ACHN (cell line): ENCODE measurements around the gene SLC10A7.

Experiments used
- DNase-seq: peaks from one replicate; pipeline ENCODE4 v3.0.0-alpha.2; 2015
- in situ Hi-C: cut with HindIII; loops from 2 replicates; pipeline ENCODE4 v1.10.0; 2017; ENCODE audit warnings: low sequenced_read_pairs, low pct_ligation_motif_present, low pct_unique_long_range_greater_than_20kb

Gene SLC10A7

DNA sequence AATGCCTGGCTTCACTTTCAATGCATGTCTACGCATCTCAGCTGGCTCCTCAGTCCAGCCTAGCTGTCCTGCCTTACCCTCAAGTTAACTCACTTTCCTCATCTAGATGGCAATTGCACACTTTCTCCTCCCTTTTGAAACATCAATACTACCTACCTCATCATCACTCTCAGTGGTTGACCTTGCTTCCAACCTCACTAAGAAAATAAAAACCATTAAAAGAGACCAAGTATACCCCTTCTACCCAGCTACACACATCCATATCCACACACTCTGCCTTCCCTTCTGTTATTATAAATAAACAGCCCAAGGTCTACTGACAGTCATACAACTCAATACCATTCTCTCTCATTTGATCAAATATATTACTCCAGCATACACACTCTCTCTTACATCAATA, 21.5 kb downstream of the SLC10A7 start:
- in situ Hi-C loops = no loop called here
- DNase-seq = no peak

DNA sequence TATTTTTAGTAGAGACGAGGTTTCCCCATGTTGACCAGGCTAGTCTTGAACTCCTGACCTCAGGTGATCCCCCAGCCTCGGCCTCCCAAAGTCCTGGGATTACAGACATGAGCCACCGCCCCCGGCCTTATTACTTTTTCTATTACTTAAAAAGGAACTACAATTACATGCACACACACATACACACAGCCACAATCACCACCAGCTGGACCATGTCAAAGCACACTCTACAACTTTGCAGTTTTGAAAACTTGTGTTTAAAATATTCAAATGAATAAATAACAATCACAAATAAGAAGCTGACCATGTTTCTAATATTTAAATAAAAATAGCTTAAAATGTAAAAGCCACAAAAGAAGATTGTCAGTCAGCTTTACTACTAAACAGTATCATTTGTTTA, 23.4 kb downstream of the SLC10A7 start:
- in situ Hi-C loops = no loop called here
- no peak for DNase-seq

DNA sequence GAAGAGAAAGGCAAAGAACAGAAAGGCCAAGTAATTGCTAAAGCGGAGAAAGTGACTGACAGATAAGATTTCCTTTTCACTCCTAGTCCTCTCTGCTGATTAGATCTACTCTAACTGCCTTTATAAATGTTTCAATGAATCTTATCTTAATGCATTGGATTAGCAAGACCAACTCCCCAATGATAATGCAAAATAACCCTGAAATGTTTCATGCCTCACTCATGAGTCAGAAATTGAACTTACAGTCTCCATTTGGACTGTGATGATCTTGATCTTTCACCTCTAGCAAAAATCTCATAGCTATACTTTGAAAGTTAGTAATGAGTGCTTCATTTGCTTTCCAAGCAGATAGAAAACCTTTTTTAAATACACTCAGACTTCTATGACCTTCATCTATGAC, 26.5 kb downstream of the SLC10A7 start:
- no peak for DNase-seq
- in situ Hi-C loops = no loop called here

DNA sequence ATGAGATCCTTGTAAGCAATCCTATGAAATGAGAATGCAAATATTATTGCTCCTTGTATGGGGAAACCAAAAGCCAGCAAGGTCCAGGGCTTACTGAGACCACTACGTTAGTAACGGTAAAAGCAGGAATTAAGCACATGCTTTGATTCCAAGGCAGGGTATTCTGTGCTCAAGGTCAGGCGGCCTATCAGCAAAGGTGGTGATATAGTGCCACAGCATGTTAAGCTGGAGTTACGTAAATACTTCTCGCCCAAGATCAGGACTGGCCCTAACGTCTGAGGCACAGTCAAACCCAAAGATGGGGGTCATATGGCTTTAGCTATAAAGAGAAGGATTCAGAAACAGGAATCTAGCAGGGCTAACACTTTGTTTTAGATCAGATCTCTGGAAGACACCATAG, 27.6 kb downstream of the SLC10A7 start:
- DNase-seq = no peak
- in situ Hi-C loops = no loop called here

DNA sequence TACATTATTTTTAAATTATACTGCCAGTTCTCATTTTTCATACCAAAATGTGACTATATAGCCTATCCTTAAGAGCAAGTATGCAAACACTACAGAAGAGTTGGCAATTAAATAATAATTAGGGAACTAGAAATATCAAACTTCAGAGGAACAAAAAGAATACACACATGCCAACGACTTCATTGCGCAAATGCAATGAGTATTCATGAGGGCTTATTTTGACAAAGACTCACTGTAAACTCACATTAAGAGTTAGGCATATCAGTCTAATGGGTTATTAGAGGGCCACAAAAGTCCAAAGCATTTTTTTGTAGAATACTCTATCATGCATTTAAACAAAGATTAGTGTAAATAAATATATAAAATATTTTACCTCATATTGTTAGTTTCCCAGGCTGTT, 31.6 kb downstream of the SLC10A7 start:
- no peak for DNase-seq
- in situ Hi-C loops = no loop called here

DNA sequence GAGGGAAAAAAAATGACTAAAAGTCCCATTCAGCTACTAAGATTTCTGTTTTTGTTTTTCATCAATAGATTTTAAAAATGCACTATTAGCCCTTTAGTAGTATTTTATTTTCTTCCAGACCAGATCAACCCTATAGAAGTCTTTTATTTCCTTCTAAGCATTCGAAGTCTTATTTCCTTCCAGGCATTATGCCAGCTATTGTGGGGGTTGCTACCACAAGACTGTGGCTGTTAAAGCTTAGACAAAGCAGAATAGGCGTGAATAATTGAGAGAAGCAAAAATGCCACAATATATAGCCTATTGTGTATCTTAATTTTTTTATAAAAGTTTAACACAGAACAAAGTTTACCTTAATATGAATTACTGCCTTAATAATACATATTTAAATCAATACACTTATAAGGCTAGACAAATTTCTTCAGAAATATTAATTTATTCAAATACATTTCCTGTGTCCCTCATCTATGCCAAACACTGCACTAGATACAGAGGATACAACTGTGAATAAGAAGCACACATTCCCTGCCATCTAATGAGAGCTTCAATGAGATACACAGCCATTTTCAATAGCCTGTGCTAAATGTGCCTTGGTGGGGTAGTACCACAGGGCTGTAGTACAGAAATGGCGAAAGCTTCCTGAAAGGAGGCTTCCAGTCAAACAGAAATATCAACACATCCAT, 33.1 kb downstream of the SLC10A7 start:
- in situ Hi-C loops = no loop called here
- no peak for DNase-seq

DNA sequence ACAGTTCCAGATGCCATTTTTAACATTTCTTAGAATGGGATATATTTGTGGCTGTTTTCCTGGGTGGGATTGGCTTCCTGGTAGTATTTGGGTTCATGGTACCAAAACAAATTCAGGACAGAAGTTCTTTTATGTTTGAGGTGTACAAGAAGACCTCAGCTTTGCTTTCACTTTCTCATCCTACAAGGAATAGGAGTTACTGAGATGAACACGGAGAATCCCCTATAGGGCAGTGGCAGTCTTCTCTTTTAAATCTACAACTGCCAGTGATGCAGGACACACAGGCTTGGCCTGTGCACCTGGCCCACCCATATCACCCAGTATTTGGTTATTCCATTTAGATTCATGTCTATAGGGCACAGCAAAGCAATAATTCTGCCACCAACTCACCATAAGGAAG, 35.2 kb downstream of the SLC10A7 start:
- DNase-seq = no peak
- in situ Hi-C loops = no loop called here

DNA sequence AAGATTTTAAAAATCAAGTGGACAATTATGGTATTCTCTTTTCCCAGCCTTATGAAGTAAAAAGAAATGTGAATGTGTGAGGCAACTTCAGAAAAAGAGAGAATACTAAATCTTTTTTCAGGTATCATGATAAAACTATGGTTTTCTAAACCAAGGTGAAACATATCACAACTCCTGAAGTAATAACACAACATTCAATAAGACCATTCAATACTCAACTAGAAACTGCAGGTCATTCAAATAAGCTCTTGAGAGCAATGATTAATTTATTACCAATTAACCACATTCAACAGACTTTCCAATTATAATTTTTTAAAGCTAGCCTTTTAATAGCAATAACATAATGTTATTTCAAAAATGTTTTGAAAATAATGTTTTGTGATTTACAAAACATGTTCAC, 35.8 kb downstream of the SLC10A7 start:
- in situ Hi-C loops = no loop called here
- no peak for DNase-seq

DNA sequence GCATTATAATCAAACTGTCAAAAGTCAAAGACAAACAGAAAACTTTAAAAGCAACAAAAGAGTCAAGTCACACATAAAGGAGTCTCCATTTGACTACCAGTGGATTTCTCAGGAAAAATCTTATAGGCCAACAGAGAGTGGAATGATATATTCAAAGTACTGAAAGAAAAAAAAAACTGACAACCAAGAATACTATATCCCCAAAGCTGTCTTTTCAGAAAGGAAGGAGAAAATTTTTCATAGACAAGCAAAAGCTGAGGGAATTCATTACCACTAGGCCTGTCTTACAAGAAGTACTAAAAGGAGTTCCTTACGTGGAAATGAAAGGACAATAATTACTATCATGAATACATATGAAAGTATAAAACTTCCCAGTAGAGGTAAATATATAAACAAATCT, 39.0 kb downstream of the SLC10A7 start:
- DNase-seq = no peak
- in situ Hi-C loops = no loop called here

DNA sequence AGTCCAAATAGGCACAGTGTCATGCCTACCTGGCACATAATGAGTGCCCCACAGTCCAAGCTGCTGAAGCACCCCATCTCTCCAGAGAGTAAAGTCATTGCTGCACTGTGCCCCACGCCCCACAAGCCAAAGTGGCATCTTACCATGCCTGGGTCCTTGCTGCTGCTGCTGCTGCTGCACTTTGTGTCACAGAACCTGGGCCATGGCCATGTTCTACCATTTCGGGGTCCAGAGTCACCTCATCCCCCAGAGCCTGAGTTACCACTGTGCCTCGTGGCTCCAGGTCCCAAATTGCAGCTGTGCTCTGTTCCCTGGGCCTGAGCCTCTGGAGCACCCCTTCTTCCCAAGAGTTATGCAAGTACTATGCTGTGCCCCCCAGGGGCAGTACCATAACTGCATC, 40.5 kb downstream of the SLC10A7 start:
- no peak for DNase-seq
- in situ Hi-C loops = no loop called here

DNA sequence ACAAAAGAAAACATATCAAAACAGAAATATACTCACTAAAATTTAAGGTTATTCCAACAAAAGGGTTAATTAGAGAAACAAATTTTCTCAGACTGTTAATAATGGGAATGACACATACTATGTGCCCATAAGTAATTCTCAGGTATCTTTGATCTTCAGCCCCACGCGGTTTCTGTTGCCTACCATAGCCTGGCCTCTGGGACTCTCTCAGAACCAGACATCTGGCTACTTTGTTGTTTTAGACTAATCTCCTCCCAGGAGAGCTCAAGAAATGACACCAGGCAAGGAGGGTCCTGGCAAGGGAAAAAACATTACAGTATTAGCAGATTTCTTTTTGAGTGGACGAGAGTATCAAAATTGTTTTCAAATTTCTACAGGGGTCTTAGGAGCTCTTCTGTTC, 43.7 kb downstream of the SLC10A7 start:
- in situ Hi-C loops = no loop called here

DNA sequence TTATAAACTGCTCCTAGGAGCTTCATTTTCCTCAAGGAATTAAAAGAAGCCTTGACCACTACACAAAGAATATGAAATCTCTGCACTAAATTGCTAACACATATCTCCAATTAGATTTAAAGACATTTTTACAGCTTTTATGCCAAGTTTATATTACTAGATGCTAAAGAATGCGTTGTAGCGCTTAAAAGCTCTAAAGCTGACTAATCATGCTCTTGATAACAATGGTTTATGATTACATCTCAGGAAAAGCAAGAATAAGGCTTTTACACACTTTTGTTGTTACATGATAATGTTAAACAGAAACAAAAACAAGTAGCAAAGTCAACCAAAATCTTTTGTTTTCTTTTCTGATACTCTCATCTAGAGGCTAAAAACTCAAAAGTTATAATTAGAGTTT, 44.7 kb downstream of the SLC10A7 start:
- DNase-seq = no peak
- in situ Hi-C loops = no loop called here

More for the DNA sequence above, 43.7 kb downstream of the SLC10A7 start:
- no peak for DNase-seq

DNA sequence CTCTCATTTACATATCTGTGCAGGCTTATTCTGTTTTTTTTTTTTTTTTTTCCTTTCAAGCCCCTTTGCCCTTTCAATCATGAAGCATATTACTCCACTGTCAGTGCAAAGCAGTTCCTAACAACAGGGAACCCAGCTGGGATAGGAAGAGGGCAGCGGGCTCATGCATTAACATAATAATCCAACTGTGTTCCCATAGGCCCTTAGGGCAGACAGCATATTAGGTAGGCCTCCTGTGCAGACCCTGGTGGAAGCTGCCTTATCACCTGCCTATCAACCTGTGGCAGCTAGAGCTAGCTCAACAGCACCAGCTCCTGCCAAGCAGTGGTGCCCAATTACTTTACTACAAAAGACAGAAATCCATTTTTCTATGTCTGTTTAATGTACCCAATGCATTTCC, 49.3 kb downstream of the SLC10A7 start:
- DNase-seq = no peak
- in situ Hi-C loops = no loop called here

DNA sequence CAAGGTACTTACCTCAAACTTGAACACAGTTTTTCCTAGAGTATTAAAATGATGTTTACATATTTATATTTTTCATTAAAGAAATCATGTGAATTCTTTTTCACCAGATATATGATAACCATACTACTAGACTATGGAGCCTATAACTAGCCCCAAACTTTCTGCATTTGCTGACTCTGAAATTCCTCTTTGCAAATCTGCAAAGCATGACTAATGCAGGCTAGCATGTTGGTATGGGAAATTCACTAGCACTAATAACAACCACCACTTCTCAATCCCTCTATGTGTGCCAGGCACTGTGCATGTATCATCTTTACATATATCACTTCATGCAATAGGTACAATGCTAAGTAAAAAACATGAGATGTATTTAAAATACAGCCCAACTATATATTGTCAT, 51.1 kb downstream of the SLC10A7 start:
- in situ Hi-C loops = no loop called here
- no peak for DNase-seq

DNA sequence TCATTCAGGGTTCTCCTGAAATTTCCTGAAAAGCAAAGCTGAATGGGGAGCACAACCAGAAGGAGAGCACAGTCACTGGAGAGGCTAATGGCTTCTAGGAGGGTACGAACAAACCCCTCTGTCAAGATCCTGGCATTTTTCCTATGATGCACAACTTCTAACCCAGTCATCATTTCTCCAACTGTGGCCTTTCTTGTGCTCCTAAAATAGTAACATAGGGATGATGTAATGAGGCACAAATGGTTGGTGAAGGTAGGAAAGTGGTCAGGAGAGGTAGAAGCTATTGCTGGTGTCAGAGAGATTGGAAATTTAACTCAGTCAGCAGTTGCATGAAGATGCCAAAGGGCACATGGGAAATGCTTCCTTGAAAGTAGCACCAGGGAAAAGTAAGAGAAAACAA, 52.7 kb downstream of the SLC10A7 start:
- in situ Hi-C loops = no loop called here
- DNase-seq = no peak

DNA sequence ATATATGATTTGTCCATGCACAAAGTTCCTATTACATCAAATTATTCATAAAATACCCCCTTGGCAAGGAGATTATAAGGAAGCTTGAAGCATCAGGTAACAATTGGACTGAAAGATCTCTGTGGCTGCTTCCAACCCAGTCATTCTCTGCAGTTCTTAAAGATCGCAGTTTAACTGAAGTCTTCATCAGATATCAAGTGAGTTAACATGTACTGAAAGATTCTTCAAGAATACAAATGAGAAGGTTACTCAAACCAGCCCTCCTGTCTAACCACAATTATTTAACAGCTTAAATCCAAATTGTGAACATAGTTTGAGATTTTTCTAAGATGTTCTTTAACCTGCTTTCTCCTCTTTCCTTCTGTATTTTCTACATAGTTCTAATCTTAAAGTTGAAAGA, 56.1 kb downstream of the SLC10A7 start:
- in situ Hi-C loops = no loop called here

DNA sequence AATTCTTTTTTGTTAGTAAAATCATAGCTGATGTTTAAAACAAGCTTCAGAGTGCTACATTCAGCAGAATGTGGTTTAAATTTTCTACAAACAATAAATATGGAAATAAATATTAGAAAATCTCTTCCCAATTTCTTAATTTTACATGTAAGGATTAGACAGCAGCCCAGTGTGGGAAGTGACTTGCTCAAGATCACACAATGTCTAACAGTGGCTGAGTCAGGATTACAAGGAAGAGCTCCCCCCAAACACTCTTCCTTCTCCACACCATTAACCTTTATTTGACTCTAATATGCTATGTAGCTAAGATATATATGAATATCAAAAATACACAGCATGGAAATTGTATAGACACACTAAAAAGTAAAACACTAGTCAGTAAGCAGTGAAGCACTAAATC, 59.5 kb downstream of the SLC10A7 start:
- no peak for DNase-seq
- in situ Hi-C loops = no loop called here

More for the DNA sequence above, 56.1 kb downstream of the SLC10A7 start:
- DNase-seq = no peak

DNA sequence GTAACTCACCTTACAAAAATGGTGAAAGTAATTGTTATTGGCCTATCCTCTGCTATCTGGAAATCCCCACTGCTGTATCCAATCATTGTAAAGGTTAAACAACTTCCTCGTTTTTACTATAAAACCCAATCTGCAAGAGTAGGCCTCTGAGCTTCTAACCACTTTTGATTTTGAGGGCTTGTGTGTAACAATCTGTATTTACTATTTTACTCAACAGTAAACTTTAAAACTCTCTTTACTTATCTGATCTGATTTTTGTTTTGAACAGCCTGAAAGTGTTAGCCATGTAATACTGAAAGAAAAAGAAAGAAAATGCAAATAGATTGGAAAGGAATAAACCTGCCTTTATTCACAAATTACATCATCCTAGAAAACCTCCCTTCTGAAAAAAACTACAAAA, 63.1 kb downstream of the SLC10A7 start:
- in situ Hi-C loops = no loop called here
- DNase-seq = no peak

DNA sequence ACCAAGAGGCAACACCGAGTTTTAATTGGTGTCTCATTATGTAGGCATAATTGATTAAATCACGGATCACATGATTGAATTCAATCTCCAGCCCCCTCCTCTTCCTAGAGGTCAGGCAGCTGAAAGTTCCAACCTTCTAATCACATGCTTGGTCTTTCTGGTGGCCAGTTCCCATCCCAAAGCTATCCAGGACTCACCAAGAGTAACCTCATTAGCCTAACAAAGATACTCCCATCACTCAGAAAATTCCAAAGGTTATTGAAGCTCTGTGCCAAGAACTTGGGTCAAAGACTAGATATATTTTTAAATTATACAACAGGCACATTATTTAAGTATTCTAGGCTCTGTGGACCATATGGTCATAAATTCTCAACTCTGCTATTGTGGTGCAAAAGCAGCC, 65.1 kb downstream of the SLC10A7 start:
- in situ Hi-C loops = no loop called here
- DNase-seq = no peak

DNA sequence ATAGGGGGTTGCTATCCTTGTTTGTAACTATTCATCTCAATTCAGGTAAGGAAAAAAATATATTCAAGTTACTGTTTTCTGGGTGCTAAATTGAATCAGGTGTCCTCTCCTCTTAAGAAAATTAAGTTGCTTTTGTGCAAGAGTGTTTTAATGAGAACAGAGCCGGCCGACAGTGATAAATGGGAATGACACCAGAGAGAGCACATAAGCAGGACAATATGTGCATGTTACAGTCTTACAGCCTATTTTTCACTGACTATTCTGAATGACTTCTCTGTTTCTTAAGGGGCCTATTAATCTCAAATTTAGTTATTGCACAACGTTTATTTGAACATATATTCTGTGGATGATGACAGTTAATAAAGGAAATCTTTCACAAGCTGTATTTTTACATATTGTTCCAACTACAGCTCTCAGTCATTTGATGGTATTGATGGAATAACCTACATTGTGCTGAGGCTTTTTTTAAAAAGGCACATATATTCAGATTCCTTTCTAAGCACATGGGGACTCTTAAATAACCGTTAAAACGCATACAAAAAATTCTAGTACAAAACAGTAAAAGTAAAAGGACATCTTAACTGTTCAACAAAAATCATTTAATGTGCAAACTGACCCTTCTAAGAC, 68.4 kb downstream of the SLC10A7 start:
- in situ Hi-C loops = no loop called here
- DNase-seq = no peak

DNA sequence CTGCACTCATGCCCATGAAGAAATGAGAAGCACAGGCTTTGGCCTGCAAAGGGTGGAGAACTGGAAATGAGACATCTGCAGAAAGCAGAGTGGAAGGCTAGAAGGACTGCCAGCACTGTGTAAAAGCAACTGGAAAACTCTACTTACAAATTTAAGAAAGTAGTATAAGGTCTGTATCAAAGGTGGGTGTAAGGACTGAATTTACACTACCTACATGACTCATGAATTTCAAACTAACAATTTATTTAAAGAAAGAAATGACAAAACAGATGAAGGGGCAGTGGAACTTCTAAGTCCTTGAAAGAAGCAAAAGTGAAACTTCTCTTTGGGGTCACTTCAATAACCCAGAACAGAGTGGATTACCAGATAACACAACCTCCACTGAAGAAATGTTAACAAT, 71.2 kb downstream of the SLC10A7 start:
- in situ Hi-C loops = no loop called here

More for the DNA sequence above, 71.2 kb downstream of the SLC10A7 start:
- DNase-seq = no peak
